DMS 273 treated with DMSO at 0.1 percent for 48 hours (cell line): ENCODE data around the gene MVD.

Experiments
- DNase-seq: peaks from one replicate; lab custom pipeline; 2025; lab: John Stamatoyannopoulos, UW

MVD gene

DNA sequence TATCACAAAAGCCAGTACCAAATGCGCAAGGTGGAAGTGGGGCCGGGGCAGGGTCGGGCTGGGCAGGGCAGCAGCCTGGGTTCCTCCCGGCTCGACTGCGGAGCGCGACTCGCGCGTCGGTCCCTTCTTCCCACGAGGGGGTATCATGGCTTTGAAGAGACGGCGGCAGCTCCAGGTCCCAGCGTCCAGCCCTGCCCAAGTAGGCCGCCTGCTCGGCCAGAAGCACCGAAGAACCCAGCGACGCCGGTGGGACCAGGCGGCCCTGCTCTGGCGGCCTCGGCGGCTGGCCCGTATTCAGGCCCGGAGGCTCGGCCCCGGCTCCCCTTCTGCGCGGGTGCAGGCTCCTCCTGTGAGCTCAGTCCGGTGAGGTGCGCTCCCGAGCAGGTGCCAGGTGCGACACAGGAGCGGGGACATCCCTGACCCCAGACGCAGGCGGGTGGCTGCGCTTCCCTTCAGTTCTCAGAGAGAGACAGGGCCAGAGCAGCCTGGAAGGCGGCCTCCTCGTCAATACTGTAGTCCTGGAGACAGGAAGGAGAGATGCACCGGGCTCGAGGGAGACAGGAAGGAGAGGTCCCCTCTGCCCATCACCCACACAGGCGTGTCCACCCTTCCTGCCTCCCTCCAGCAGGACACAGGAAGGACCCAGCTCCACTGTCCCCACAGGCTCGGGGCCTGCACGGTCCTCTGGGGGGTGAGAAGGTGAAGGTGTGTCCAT lies 34.4 kb upstream of the MVD start:
- no peak for DNase-seq

- no peak for DNase-seq
These were observed 33.5 kb upstream of the MVD start for GRCh38 chr16:88696441-88696840.

DNA sequence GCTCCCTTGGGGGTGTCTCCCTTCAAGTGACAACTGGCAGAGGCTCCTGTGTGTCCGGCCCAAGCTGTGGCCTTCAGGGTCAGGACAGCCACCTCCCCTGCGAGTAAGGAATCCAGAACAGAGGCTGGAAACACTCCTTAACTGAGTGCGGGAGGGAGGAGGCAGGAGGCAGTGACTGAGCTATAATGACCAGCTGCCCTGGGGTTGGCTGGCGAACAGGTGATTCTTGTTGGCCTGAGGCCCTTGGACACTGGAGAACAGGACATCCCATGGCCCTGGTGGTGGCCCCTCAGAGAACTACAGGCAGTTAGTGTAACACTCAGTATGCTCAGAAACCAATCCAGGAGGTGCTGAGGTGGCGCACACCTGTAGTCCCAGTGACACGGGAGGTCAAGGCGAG lies 32.9 kb upstream of the MVD start:
- DNase-seq = no peak

DNA sequence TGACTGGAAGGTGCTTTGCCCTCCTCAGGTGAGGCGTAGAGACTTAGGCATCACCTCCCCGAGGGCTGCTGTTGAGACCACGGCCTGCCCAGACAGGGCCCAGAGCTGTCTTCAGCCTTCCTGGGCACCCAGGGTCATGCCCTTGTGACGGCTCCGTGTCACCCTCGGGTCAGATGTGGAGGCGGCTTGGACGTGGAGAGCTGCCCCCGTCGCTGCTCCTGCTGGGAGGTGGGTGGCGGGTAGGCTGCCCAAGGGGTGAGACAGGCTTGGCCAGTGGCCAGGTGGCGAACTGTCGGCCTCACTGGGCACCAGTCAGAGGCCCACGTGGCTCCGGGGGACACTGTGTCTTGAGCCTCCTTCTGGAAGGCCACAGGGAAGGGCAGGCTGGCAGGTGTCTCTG lies 32.3 kb upstream of the MVD start:
- DNase-seq = no peak

DNA sequence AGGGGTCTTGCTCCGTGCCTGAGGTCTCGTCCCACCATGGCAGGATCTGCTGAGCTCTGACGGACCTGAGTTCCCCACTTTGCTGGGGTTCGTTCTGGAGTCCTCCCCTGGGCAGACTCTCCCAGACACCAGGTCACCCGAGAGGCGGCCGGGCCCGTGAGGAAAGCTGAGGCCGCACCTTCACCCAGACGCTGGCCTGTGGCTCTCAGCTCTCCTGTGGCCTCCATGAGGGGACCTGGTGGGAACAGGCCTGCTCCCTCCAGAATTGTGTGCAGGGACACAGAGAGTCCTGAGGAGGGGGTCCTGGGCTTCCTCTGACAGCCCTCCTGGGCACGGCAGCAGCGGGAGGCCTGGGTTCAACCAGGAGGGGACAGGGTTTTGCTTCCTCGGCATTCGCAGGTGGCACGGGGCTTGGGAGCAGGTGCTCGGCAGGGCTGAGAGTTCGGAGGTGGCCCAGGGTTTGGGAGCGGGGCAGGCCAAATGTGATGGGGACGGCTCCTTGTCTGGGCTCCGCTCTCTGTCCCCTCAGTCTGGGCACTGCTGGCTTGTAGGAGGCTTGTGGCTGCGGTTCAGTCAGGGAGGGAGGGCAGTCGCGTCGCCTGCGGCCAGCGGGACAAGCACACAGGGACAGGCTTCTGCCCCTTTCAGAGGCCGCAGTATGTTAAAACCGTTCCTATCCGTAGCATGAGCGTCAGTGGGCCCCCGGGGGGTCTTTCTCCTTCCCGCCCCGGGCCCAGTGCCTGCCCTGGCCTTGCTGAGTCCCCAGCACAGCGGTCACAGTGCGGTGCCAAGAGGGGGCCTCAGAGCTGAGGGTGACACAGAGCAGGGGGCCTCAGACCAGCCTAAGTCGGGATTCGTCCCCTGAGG lies 31.6 kb upstream of the MVD start:
- no peak for DNase-seq

DNA sequence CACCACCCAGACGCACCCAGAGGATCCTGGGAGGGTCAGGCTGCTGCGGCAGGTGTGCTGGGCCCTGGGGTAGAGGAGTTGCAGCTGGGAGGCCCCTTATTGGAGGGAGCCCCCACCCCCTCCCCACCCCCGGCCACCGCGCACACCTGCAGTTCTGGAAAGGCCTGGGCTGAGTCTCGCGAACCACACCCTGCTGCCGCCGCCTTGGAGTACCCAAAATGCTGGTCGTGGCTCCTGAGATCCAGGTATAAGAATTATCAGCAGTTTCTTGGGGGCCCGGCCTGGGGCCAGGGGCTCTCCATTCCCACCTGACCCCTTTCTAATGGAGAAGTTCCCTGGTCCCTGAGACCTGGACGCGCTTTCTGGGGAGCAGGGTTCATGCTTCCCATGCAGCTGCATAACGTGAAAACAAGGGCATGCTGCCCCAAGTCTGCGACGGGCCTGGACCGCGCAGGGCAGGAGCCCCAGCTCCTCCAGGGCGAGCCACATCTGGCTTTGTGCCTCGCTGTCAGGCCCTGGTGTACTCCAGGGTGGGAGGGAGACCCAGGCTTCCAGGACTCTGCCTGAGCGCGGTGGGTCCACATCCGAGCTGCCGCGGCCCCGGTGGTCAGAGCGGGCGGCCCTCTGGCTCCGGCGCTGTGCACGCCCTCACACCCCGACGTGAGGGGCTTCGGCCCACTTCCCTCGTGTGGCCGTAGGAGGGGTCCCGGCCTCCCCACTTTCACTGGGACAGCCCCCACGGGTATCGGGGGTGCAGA lies 30.7 kb upstream of the MVD start:
- no peak for DNase-seq

- DNase-seq = no peak
These were observed 30.0 kb upstream of the MVD start for GRCh38 chr16:88692861-88693260.

GRCh38 chr16:88691924-88692560 lies 29.2 kb upstream of the MVD start:
- DNase-seq = no peak

DNA sequence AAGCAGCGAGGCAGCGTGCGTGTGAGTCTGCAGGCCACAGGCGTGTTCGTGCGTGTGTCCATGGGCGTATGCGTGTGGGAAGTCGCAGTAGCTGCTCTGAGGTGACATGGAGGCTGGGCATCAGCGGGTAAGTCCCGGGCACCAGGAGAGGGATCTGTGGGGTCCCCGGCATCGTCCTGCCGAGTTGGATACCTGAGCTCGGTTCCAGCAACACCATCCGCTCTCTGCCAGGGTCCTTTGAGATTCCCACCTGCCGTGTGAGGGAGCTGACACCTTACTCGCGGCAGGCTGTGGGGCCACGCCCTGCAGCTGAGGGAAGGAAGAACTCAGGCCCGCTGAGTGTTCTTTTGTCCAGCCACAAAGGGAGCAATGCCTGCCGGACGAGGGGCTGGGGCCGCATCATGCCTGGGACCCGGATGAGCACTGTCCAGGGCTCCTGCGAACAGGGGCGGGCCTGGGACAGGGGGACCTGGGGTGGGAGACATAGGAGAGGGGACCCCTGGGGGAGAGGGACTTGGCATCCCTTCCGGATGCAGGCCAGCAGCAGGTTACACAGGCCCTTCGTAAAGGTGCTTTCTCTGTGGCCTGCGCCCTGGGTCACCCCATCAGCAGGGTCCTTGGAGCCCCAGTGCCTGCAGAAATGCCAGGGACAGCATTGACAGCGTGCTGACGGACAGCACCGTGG lies 28.4 kb upstream of the MVD start:
- no peak for DNase-seq

DNA sequence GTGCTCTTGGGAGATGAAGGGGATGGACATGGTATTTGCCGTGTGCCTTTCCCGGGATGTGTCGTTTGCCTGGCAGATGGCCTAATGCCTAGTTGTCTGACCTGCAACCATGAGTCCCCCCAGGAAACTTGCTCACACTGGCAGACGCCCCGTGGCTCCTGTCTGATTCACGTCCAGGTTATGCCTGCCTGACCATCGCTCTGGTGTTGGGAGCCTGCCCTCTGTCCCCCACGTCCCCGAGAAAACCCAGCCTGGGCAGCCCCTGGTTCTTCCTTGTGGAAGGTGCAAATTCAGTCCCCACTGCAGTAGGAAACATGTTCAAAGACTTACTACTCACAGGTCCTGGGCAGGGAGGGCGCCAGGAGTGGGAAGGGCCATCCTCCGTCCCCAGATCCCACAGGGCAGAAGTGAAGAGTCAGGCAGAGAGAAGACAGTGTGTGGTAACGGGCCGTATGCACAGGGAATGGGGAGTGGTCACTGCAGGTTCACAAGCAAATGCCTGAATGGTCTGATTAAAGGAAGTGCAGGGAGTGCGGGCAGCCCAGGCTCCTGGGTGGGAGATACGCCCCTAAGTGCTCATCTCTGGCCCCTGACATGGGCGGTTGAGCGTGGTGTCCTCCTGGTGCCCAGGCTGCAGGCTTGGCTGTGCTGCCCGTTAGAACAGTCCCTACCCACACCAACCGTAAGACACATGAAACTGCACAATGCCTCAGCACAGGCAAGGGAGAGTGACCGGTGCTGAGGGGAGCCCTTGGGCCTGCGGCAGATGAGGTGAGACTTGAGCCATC lies 27.6 kb upstream of the MVD start:
- no peak for DNase-seq

DNA sequence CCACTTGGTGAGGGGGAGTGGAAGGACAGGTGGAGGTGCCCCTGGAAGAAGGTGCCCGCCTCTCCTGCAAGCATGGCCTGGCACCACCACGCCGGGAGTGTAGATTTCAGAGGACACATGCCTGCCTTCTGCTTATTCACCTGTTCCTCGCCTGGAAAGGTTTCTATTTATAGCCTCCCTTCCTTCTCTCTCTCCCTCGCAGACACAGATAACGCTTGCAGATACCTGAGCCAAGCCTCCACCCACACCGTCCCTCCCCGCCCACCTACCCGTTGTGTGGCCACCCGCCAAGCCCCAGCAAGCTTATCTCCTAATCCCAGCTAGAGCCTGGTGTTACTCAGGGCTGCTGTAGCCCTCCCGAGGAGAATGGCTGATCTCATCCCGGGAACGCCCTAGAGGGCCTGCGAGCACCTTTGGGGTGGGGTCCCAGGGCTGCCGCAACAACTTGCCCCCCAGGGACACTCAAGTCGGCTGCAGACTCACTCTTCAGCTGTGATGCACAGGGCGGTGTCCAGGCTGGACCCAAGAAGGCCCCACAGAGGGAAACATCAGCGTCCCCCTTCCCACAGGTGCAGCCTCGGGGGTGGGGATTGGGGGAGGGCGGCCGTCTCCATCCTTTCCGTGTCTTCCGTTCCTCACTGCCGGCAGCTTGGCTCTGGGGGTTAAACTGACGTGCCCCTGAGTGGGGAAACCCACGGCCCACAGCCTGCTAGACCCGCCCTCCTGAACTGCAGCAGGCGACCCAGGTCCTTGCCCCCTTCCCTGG lies 25.3 kb upstream of the MVD start:
- DNase-seq = no peak

DNA sequence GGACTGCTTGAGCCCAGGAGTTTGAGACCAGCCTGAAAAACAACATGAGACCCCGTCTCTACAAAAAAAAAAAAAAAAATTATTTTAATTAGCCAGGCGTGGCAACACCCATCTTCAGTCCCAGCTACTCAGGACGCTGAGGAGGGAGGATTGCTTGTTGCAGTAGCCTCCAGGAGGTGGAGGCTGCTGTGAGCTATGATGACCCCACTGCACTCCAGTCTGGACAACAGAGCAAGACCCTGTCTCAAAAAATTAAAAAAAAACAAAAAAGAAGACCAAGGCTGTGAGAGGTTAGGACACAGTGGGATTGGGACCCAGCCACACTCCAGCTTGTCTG lies 24.8 kb upstream of the MVD start:
- no peak for DNase-seq

DNA sequence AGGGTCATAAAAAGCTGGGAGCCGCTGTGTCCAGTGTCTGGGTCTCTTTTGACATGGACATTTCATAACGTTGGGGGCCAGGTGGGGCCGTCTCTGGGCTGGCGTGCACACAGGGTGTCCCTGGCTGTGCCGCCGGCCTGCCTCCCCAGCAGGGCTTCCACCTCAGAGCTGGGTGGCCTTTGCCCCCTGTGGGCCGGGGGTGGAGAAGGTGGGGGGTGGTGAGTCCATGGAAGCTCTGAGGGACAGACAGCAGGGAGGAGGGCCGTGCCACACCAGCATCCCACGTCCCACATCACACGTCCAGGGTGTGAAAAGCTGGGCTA lies 24.3 kb upstream of the MVD start:
- no peak for DNase-seq

- no peak for DNase-seq
These were observed 23.8 kb upstream of the MVD start, which contains the start of gene SNAI3 for GRCh38 chr16:88686439-88687253. TSS of gene SNAI3 (minus strand) at chr16:88686507. CDS start at chr16:88686406, 101 bp downstream.

GRCh38 chr16:88686062-88686438 lies 23.2 kb upstream of the MVD start:
- DNase-seq = no peak

DNA sequence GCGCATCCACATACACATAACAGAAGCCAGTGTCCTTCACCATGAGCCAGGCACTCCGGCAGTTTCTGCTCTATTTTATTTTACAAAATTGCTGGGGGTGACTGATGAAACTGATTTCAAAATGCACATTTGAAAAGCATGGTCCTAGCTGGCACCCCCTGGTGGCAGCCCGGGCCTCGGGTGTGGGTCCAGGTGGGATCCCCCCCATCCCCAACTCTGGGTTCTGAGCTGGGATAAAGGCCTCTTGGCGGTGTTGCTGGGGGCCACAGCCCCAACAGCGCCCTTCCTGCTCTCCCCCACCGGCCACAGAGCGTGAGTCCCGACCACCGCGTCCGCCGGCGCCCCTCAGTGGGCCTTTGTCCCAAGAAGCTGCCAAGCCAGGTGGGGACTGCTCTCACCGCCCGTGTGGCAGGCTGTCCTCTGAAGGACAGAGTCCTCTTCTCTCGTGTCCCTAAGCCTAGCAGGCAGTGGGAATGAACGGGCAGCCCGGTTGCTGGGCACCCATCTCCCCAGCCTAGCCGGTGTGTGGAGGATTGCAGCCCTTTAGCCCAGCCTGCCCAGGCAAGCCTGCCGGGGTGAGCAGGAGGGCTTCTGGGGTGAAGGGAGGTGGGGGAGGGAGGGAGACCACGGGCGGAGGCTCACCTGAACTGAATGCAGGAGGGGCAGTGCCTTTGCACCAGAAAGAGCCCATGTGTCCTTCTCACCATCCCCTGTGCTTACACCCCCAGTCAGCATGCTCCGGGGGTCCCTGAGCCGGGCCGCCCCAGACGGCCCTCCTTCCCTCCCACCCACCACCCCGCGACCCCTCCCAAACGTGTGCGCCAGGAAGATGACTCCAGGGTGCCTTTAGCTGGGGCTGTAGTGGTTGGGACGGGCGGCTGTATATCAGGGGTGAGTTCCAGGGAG lies 22.5 kb upstream of the MVD start:
- no peak for DNase-seq

DNA sequence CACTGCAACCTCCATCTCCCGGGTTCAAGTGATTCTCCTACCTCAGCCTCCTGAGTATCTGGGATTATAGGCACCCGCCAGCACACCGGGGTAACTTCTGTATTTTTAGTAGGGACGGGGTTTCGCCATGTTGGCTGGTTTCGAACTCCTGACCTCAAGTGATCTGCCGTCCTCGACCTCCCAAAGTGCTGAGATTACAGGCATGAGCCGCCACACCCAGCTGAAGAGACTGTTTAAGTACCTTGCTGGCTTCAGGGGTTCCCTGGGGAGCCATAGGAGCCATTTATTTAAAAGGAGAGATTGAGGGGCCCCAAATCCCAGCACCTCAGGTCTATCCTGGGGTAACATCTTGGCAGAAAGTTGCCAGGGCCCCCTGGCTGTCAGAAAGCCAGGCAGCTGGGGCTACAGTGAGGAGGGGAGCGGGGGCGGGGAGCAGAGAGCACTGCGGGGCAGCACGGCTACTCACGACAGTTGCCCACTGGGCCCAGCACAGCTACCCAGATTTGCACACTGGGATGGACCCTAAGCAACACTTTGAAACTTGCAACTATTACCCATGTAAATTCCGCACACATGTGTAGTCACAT lies 21.8 kb upstream of the MVD start:
- no peak for DNase-seq
